Measurements from ENCODE around the gene ABHD8.
"Not testable (repeated sequence)": the region's sequence is repeated elsewhere in the genome, so short reads cannot be mapped to it uniquely, and the experiment has no call there.

ABHD8 gene

GRCh38 chr19:17303940-17304267, 679 bp upstream of the ABHD8 start:
- no peak for FAIRE-seq
- DNase-seq (ENCODE audit: extremely low spot score, insufficient read length, low read depth): no peak

GRCh38 chr19:17302391-17303166, 646 bp downstream of the ABHD8 start:
- no peak for FAIRE-seq
- no peak for DNase-seq (ENCODE audit: extremely low spot score, insufficient read length, low read depth)

- DNase-seq (ENCODE audit: extremely low spot score, insufficient read length, low read depth): no peak
- FAIRE-seq: no peak
These were observed 2.1 kb downstream of the ABHD8 start for GRCh38 chr19:17300992-17301619.

GRCh38 chr19:17296976-17297375, 6.2 kb downstream of the ABHD8 start:
- DNase-seq (ENCODE audit: extremely low spot score, insufficient read length, low read depth) (no peak), FAIRE-seq (no peak)

GRCh38 chr19:17296273-17296672, 7.0 kb downstream of the ABHD8 start:
- DNase-seq (ENCODE audit: extremely low spot score, insufficient read length, low read depth) (no peak), FAIRE-seq (no peak)

- not testable (repeated sequence) for FAIRE-seq; DNase-seq (ENCODE audit: extremely low spot score, insufficient read length, low read depth)
These were observed 7.7 kb downstream of the ABHD8 start for GRCh38 chr19:17295551-17295950.

GRCh38 chr19:17294051-17294891, 9.0 kb downstream of the ABHD8 start:
- FAIRE-seq: peak; percentile 73
- DNase-seq (ENCODE audit: extremely low spot score, insufficient read length, low read depth): no peak

GRCh38 chr19:17293605-17294004, 9.6 kb downstream of the ABHD8 start:
- no peak for DNase-seq (ENCODE audit: extremely low spot score, insufficient read length, low read depth)
- no peak for FAIRE-seq

- FAIRE-seq: peak; percentile 90
- peak; percentile 92 for DNase-seq (ENCODE audit: extremely low spot score, insufficient read length, low read depth)
These were observed 10.7 kb downstream of the ABHD8 start for GRCh38 chr19:17292301-17293074.

GRCh38 chr19:17289489-17289888, 13.7 kb downstream of the ABHD8 start:
- peak; percentile 86 for FAIRE-seq
- DNase-seq (ENCODE audit: extremely low spot score, insufficient read length, low read depth): peak; percentile 73

GRCh38 chr19:17286752-17287151, 16.5 kb downstream of the ABHD8 start:
- DNase-seq (ENCODE audit: extremely low spot score, insufficient read length, low read depth) (no peak), FAIRE-seq (no peak)

GRCh38 chr19:17286263-17286662, 17.0 kb downstream of the ABHD8 start:
- no peak for FAIRE-seq

GRCh38 chr19:17285415-17286135, 17.6 kb downstream of the ABHD8 start:
- no peak for FAIRE-seq
- no peak for DNase-seq (ENCODE audit: extremely low spot score, insufficient read length, low read depth)

More at GRCh38 chr19:17286263-17286662, 17.0 kb downstream of the ABHD8 start:
- no peak for DNase-seq (ENCODE audit: extremely low spot score, insufficient read length, low read depth)

- FAIRE-seq (no peak), DNase-seq (ENCODE audit: extremely low spot score, insufficient read length, low read depth) (no peak)
These were observed 19.7 kb downstream of the ABHD8 start for GRCh38 chr19:17283504-17283996.

- FAIRE-seq: peak; percentile 88
- peak; percentile 76 for DNase-seq (ENCODE audit: extremely low spot score, insufficient read length, low read depth)
These were observed 20.6 kb downstream of the ABHD8 start for GRCh38 chr19:17282488-17283125.

GRCh38 chr19:17281391-17282304, 21.6 kb downstream of the ABHD8 start, which contains the start of gene ANKLE1:
ANKLE1 (plus strand) TSS chr19:17281901; CDS start chr19:17281921, 20 bp downstream.
- DNase-seq (ENCODE audit: extremely low spot score, insufficient read length, low read depth) (no peak), FAIRE-seq (peak; percentile 85)

GRCh38 chr19:17279436-17279835, 23.8 kb downstream of the ABHD8 start:
- FAIRE-seq (no peak), DNase-seq (ENCODE audit: extremely low spot score, insufficient read length, low read depth) (no peak)

All from GM18507 (cell line).